Heart right ventricle (tissue), 16 donors: ENCODE results near the gene ROPN1L. TPM values are rescaled to one million over a fixed set of nuclear protein-coding genes. Genes with fewer than 3 reads are reported as not detected.
"Not testable (repeated sequence)": the region's sequence is repeated elsewhere in the genome, so short reads cannot be mapped to it uniquely, and the experiment has no call there.

Experiments
- ATAC-seq, 8 donors: fragments of 200-7000 bp; cut with Tn5 transposase; one replicate each; pipeline ENCODE4 v1.9.1; 2020; ENCODE audit warnings: mild to moderate bottlenecking in 8 of 8, moderate library complexity in 8 of 8, moderate number of reproducible peaks in 1 of 8
- DNase-seq, 2 donors: peaks; one replicate each; pipeline ENCODE4 v3.0.0-alpha.2; 2020
- H3K27ac ChIP-seq, 10 donors: fragments of 200-600 bp; sonication (generic) in 2 of 10; one replicate each; pipeline versions ENCODE4 v1.5.0 to v1.8.0; 2020 to 2022; ENCODE audit warnings: mild to moderate bottlenecking in 3 of 10
- H3K27me3 ChIP-seq, 7 donors: fragments of 200-600 bp; one replicate each; pipeline ENCODE4 v1.8.0; 2021 to 2022; ENCODE audit warnings: mild to moderate bottlenecking in 2 of 7
- H3K36me3 ChIP-seq, 9 donors: fragments of 200-600 bp; sonication (generic) in 1 of 9; one replicate each; pipeline versions ENCODE4 v1.5.0 to v1.8.0; 2020 to 2022; ENCODE audit warnings: mild to moderate bottlenecking in 2 of 9
- H3K4me1 ChIP-seq, 9 donors: fragments of 200-600 bp; sonication (generic) in 1 of 9; one replicate each; pipeline versions ENCODE4 v1.5.0 to v1.8.0; 2020 to 2022; ENCODE audit warnings: mild to moderate bottlenecking in 4 of 9
- H3K4me3 ChIP-seq, 10 donors: fragments of 200-600 bp; sonication (generic) in 2 of 10; one replicate each; pipeline versions ENCODE4 v1.5.0 to v1.8.0; 2020 to 2022; ENCODE audit warnings: mild to moderate bottlenecking in 7 of 10, moderate library complexity in 2 of 10
- H3K9me3 ChIP-seq, 11 donors: fragments of 200-600 bp in 10 of 11; sonication (generic) in 2 of 11; one replicate each; pipeline versions ENCODE4 v1.5.0 to v1.8.0; 2013 to 2022; ENCODE audit warnings: mild to moderate bottlenecking in 2 of 11, control low read depth in 1 of 11, moderate library complexity in 1 of 11
- CTCF ChIP-seq, 9 donors: fragments of 200-600 bp; sonication (generic) in 2 of 9; IDR thresholded peaks; one replicate each; pipeline versions ENCODE4 v1.5.0 to v1.8.0; 2021 to 2022; ENCODE audit warnings: antibody characterized with exemption in 9 of 9, mild to moderate bottlenecking in 5 of 9, moderate library complexity in 1 of 9
- WGBS, 2 donors: extraction: QIAGEN DNeasy Blood & Tissue Kit; methylation state at CpG; one replicate each; pipeline ENCODE4 v1.1.7; 2013; ENCODE audit warnings: inconsistent platforms in 1 of 2; 5-methylcytosine and 5-hydroxymethylcytosine counted together
- intact Hi-C, 10 donors: fragments of 100-400 bp; cut with DNase I; formaldehyde crosslinking; loops; one replicate each; pipeline versions ENCODE4 v1.11.1 to v1.14.2; 2022
- microRNA-seq, 2 donors: library from miRNA; unstranded; fragments of <30 nt; microRNA quantifications; one replicate each; pipeline ENCODE4 v1.2.0, GENCODE V29; 2021
- polyA plus RNA-seq, 2 donors: library from polyadenylated mRNA; stranded (reverse); fragments of 200-250 nt; gene quantifications; one replicate each; pipeline ENCODE4 v1.2.3, GENCODE V29; 2013
- total RNA-seq, 10 donors: library from RNA; stranded (reverse); fragmentation: NEBNext Ultra II Directional in 3 of 10; extraction: Animal tissue kit (Norgen Biotek cat#: 25700) in 3 of 10; gene quantifications; one replicate each; pipeline versions ENCODE4 v1.2.1 to v1.2.4, GENCODE V29; 2021 to 2023
- donor health status: Arrhythmogenic right ventricular cardiomyopathy.
- donor health status: ischemic (EF 13 %, LVEDD 7.1; RV severe dilation, severe dysfunction).
- donor health status: healthy with polysubstance abuse.
- donor health status: DM: no; HTN: yes; CAD: no.
- donor health status: DM: no; HTN: no; CAD: no.
- donor health status: ischemic (EF 25% LVEDD 6.9; RV normal size, moderate dysfunction).
- donor health status: ischemic (EF 25% LVEDD 5.7; RV mildly dilated, moderate dysfunction).
- donor health status: healthy.
- donor health status: DM: yes; HTN: yes; CAD: no.
- donor health status: Ischemic cardiomyopathy.
- donor health status: ischemic (EF 35%, LVEDD 5.7; RV mildly dilated, moderate dysfunction).
- donor health status: nonischemic (EF 11% LVEDD 7.7; RV severe dilation, severe dysfunction).
- donor health status: DM: yes; HTN: yes; CAD: no.
- donor health status: PGD.
- donor health status: ischemic (EF 29% LVEDD 5.4; RV normal size, mild dysfunction).
- donor health status: nonischemic (EF 23%, LVEDD 6.1; RV moderate dilation, normal function).

ROPN1L gene
- total and polyA plus RNA-seq, 12 donors: 0.17 to 0.83 (median 0.31) TPM; not detected in 2

GRCh38 chr5:10511741-10512640, 70.3 kb downstream of the ROPN1L start:
- Histone ChIP-seq H3K36me3 (no peaks in the 10 kb centered on the region), H3K27ac (no peak overlapping the region), H3K27me3 (peaks cover 0 to 2% (median 0%) of the 10 kb centered on the region in 7 donors), H3K4me3 (no peak overlapping the region), H3K9me3 (peaks cover 0 to 5% (median 0%) of the 10 kb centered on the region in 11 donors), H3K4me1 (peaks cover 0 to 4% (median 0%) of the 10 kb centered on the region in 9 donors)
- TF ChIP-seq CTCF (IDR thresholded peaks at IDR 0.05): no peak
- intact Hi-C loops: no loop called here
- WGBS, 2 donors: 70 to 88% methylated on average over 10 of the region's 10 CpGs
- DNase-seq (no peak), ATAC-seq (no peak)

GRCh38 chr5:10513501-10514442, 72.1 kb downstream of the ROPN1L start:
- Histone ChIP-seq H3K4me3 (no peak overlapping the region), H3K27me3 (peaks cover 0 to 2% (median 0%) of the 10 kb centered on the region in 7 donors), H3K4me1 (peaks cover 0 to 4% (median 0%) of the 10 kb centered on the region in 9 donors), H3K36me3 (no peaks in the 10 kb centered on the region), H3K27ac (no peak overlapping the region), H3K9me3 (peaks cover 0 to 5% (median 0%) of the 10 kb centered on the region in 11 donors)
- DNase-seq (no peak), ATAC-seq (no peak)
- 51 to 59% methylated on average over 10 of the region's 10 CpGs for WGBS, 2 donors
- intact Hi-C loops: no loop called here
- TF ChIP-seq CTCF (IDR thresholded peaks at IDR 0.05): no peak

GRCh38 chr5:10514572-10514971, 72.9 kb downstream of the ROPN1L start:
- intact Hi-C loops, H3K27ac ChIP-seq, H3K27me3 ChIP-seq, ATAC-seq, H3K4me3 ChIP-seq, DNase-seq, H3K4me1 ChIP-seq, H3K36me3 ChIP-seq, H3K9me3 ChIP-seq: not testable (repeated sequence)
- WGBS, 2 donors: 91 to 95% methylated on average over 8 of the region's 8 CpGs

Small RNA genes within 50 kb of the gene (microRNA-seq; reads per million reads assigned to microRNA genes)
- 0 reads per million in 2 donors for gene MIR6131

Other genes starting within 250 kb of the ROPN1L start
- gene ATPSCKMT, start 192.0 kb upstream of the ROPN1L start, total RNA-seq: 10 to 100 TPM; 10.5 to 19.2 (median 14.7) TPM
- 10 to 100 TPM in 1 of 2 donors, 1 to 10 TPM in 1; 7.2 to 14.3 TPM for gene ATPSCKMT, start 192.0 kb upstream of the ROPN1L start, polyA plus RNA-seq
- gene CCT5, start 191.6 kb upstream of the ROPN1L start, total RNA-seq: 100 to 1,000 TPM in 4 of 10 donors, 10 to 100 TPM in 6; 83.6 to 118 (median 95.9) TPM
- 100 to 1,000 TPM in 1 of 2 donors, 10 to 100 TPM in 1; 54.7 to 247 TPM for gene CCT5, start 191.6 kb upstream of the ROPN1L start, polyA plus RNA-seq
- gene CMBL, start 134.0 kb upstream of the ROPN1L start, total RNA-seq: 10 to 100 TPM; 32.2 to 53.4 (median 45.3) TPM
- 10 to 100 TPM; 12.0 to 24.3 TPM for gene CMBL, start 134.0 kb upstream of the ROPN1L start, polyA plus RNA-seq
- gene MARCHF6, start 88.2 kb upstream of the ROPN1L start, total RNA-seq: 100 to 1,000 TPM; 169 to 210 (median 185) TPM
- 100 to 1,000 TPM in 1 of 2 donors, 10 to 100 TPM in 1; 30.4 to 137 TPM for gene MARCHF6, start 88.2 kb upstream of the ROPN1L start, polyA plus RNA-seq
- gene ANKRD33B, start 122.2 kb downstream of the ROPN1L start, total RNA-seq: 10 to 100 TPM in 6 of 10 donors, 1 to 10 TPM in 4; 1.9 to 33.0 (median 19.8) TPM
- 1 to 10 TPM in 1 of 2 donors, under 1 TPM in 1; 0.46 to 1.2 TPM for gene ANKRD33B, start 122.2 kb downstream of the ROPN1L start, polyA plus RNA-seq